Neural cell (in vitro differentiated cells): ENCODE data around the gene CMTM6. TPM values are rescaled to one million over a fixed set of nuclear protein-coding genes. Genes with fewer than 3 reads are reported as not detected.

Experiments used
- H2AFZ ChIP-seq: fragments of 200-600, 300-800 bp; sonication (generic), shearing (Covaris generic); 2 replicates; pipeline ENCODE4 v1.6.0; 2014; ENCODE audit warnings: low read depth, mild to moderate bottlenecking, antibody characterized with exemption, low read length, moderate library complexity
- H3F3A ChIP-seq: fragments of 200-600 bp; shearing (Covaris generic); 2 replicates; pipeline ENCODE4 v1.6.1; 2016; ENCODE audit warnings: mild to moderate bottlenecking, moderate library complexity, mixed read lengths, antibody characterized with exemption, low read length; ENCODE audit not compliant: insufficient read depth, poor library complexity, severe bottlenecking
- H3K27ac ChIP-seq: fragments of 200-600, 300-800 bp; sonication (generic), shearing (Covaris generic); 2 replicates; pipeline ENCODE4 v1.5.1; 2014; ENCODE audit warnings: mild to moderate bottlenecking, low read length, moderate library complexity
- H3K27me3 ChIP-seq: fragments of 300-800, 200-600 bp; sonication (generic), shearing (Covaris generic); 2 replicates; pipeline ENCODE4 v1.6.0; 2014; ENCODE audit warnings: mild to moderate bottlenecking, low read depth, low read length, moderate library complexity; ENCODE audit not compliant: insufficient read depth
- H3K36me3 ChIP-seq: fragments of 300-800, 200-600 bp; sonication (generic), shearing (Covaris generic); 2 replicates; pipeline ENCODE4 v1.5.1; 2014; ENCODE audit warnings: mild to moderate bottlenecking, antibody characterized with exemption, low read length, moderate library complexity; ENCODE audit not compliant: insufficient read depth
- H3K4me2 ChIP-seq: fragments of 300-800, 200-600 bp; sonication (generic), shearing (Covaris generic); 2 replicates; pipeline ENCODE4 v1.6.0; 2014; ENCODE audit warnings: mild to moderate bottlenecking, low read length
- H3K4me3 ChIP-seq: fragments of 300-800, 200-600 bp; sonication (generic), shearing (Covaris generic); 2 replicates; pipeline ENCODE4 v1.5.1; 2014; ENCODE audit warnings: mild to moderate bottlenecking, low read length, moderate library complexity
- H3K79me2 ChIP-seq: fragments of 200-600 bp; shearing (Covaris generic); replicated peaks from 2 replicates; pipeline ENCODE4 v1.6.0; 2014; ENCODE audit warnings: mild to moderate bottlenecking, low read length, moderate library complexity; ENCODE audit not compliant: insufficient read depth
- H3K9ac ChIP-seq: fragments of 300-800, 200-600 bp; sonication (generic), shearing (Covaris generic); 2 replicates; pipeline ENCODE4 v1.6.1; 2016; ENCODE audit warnings: mild to moderate bottlenecking, low read length, mixed read lengths
- H3K9me2 ChIP-seq: fragments of 200-600 bp; shearing (Covaris generic); 2 replicates; pipeline ENCODE4 v1.6.1; 2016; ENCODE audit warnings: mild to moderate bottlenecking, low read length, mixed read lengths; ENCODE audit not compliant: insufficient read depth
- H3K9me3 ChIP-seq: fragments of 200-600, 300-800 bp; sonication (generic), shearing (Covaris generic); 2 replicates; pipeline ENCODE4 v1.6.1; 2016; ENCODE audit warnings: mild to moderate bottlenecking, mixed run types, low read length, moderate library complexity, mixed read lengths
- H4K20me1 ChIP-seq: fragments of 200-600 bp; shearing (Covaris generic); 2 replicates; pipeline ENCODE4 v1.6.1; 2016; ENCODE audit warnings: mild to moderate bottlenecking, mixed run types; ENCODE audit not compliant: insufficient read depth
- EP300 ChIP-seq: fragments of 450-650 bp; conservative IDR thresholded peaks from 2 replicates; pipeline ENCODE4 v1.6.1; 2014; ENCODE audit warnings: antibody characterized with exemption, mild to moderate bottlenecking, moderate library complexity; ENCODE audit not compliant: poor library complexity, severe bottlenecking
- EZH2 ChIP-seq: fragments of 200-600, 300-800 bp; shearing (Covaris generic), sonication (generic); IDR thresholded peaks from 2 replicates; pipeline ENCODE4 v1.6.1; 2014; ENCODE audit warnings: antibody characterized with exemption, low read length, borderline replicate concordance, mild to moderate bottlenecking; ENCODE audit not compliant: insufficient read depth, poor library complexity, severe bottlenecking
- MXI1 ChIP-seq: fragments of 450-650 bp; conservative IDR thresholded peaks from 2 replicates; pipeline ENCODE4 v1.6.1; 2014; ENCODE audit warnings: antibody characterized with exemption, mild to moderate bottlenecking; ENCODE audit not compliant: poor library complexity, severe bottlenecking
- POLR2AphosphoS5 ChIP-seq: IDR thresholded peaks from 2 replicates; pipeline ENCODE4 v1.6.1; 2012
- RAD21 ChIP-seq: fragments of 450-650 bp; conservative IDR thresholded peaks from 2 replicates; pipeline ENCODE4 v1.6.1; 2014; ENCODE audit warnings: antibody characterized with exemption, mild to moderate bottlenecking, moderate library complexity
- SMC3 ChIP-seq: fragments of 450-650 bp; conservative IDR thresholded peaks from 2 replicates; pipeline ENCODE4 v1.6.1; 2014; ENCODE audit warnings: antibody characterized with exemption, mild to moderate bottlenecking, moderate library complexity; ENCODE audit not compliant: poor library complexity
- TAF1 ChIP-seq: IDR thresholded peaks from 2 replicates; pipeline ENCODE4 v1.6.1; 2012; ENCODE audit warnings: low read depth
- polyA plus RNA-seq: library from polyadenylated mRNA; depleted of rRNA; stranded (reverse); fragments of >200 nt; gene quantifications from 2 replicates; pipeline ENCODE4 v1.2.3, GENCODE V29; 2014
- TF ChIP-seq, protein P1 (sequence below): fragments of 450-650 bp; IDR thresholded peaks from 2 replicates; pipeline ENCODE4 v1.5.1; 2014; ENCODE audit warnings: antibody characterized with exemption, mild to moderate bottlenecking, moderate library complexity; ENCODE audit not compliant: poor library complexity, severe bottlenecking
- TF ChIP-seq, protein P2 (sequence below): IDR thresholded peaks from 2 replicates; pipeline ENCODE4 v1.6.1; 2012; ENCODE audit warnings: borderline replicate concordance

The CMTM6 gene
- polyA plus RNA-seq, 1 donor from 2014 or later, result 12.8 TPM

DNA sequence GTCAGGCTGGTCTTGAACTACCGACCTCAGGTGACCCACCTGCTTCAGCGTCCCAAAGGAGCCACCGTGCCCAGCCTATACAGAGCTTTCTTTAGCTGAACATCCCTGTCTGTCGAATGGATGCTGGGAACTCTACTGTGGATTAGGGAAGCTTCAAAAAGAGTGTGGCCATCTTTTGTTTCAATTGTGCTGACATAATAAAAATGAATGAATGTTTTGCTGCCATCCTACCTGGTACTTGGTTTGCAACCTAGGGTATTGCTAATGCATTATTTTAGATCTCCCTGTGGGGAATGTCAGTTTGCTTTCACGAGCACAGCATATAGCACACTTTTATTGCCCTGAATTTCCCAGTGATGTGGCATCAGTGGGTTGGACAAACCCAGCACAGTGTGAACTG lies 32.3 kb downstream of the CMTM6 start:
- no peak for TF ChIP-seq MXI1
- Histone ChIP-seq H3K9ac (no peak overlapping the region), H4K20me1 (no peaks in the 10 kb centered on the region), H3K4me2 (no peak overlapping the region), H3K27me3 (no peaks in the 10 kb centered on the region), H3K79me2 (no peaks in the 10 kb centered on the region), H3K27ac (no peak overlapping the region), H3F3A (no peaks in the 10 kb centered on the region), H3K9me2 (no peaks in the 10 kb centered on the region), H3K4me3 (no peak overlapping the region), H2AFZ (no peak overlapping the region), H3K36me3 (no peaks in the 10 kb centered on the region), H3K9me3 (no peaks in the 10 kb centered on the region)

DNA sequence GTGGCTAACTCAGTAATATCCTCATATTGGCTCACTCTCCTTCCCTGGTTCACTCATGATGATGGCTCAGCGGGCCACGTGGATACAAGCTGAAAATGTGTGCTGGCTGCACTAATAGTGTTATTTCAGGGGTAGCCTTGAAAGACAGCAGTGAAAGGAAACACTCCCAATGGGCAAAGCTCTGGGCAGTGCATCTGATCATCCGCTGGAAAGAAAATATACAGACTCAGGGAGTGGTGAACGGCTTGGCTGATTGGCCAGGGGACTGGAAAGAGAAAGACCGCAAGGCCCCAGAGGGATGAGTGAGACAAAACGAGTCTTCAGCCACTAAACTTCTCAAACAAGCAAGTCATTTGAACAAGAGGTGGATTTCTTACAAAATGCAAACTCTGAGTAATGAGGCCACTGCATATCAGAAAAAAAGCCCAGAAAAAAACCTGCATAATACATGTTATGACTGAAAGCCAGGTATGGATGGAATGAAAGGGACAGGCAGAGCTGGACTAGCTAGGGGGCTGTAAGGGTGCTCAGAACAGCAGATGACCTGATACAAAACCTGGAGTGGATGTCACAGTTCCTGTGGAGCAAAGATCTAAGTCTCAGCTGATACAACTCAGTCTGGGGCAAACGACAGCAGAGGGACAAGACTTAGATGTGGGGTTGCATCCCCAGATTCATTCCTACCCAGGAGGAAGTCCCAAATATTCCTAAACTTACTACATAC lies 33.3 kb downstream of the CMTM6 start:
- no peaks in the 10 kb centered on the region for H3F3A ChIP-seq
- no peaks in the 10 kb centered on the region for H3K9me2 ChIP-seq
- H3K27ac ChIP-seq, result no peak overlapping the region
- H3K36me3 ChIP-seq, result no peaks in the 10 kb centered on the region
- no peak overlapping the region for H2AFZ ChIP-seq
- no peak overlapping the region for H3K9ac ChIP-seq
- no peaks in the 10 kb centered on the region for H3K27me3 ChIP-seq
- H3K4me2 ChIP-seq, result no peak overlapping the region
- TF ChIP-seq TAF1 (no peak), SMC3 (no peak), POLR2AphosphoS5 (no peak), MXI1 (no peak), RAD21 (no peak), EP300 (no peak), EZH2 (no peak)
- TF ChIP-seq, protein P1, sequence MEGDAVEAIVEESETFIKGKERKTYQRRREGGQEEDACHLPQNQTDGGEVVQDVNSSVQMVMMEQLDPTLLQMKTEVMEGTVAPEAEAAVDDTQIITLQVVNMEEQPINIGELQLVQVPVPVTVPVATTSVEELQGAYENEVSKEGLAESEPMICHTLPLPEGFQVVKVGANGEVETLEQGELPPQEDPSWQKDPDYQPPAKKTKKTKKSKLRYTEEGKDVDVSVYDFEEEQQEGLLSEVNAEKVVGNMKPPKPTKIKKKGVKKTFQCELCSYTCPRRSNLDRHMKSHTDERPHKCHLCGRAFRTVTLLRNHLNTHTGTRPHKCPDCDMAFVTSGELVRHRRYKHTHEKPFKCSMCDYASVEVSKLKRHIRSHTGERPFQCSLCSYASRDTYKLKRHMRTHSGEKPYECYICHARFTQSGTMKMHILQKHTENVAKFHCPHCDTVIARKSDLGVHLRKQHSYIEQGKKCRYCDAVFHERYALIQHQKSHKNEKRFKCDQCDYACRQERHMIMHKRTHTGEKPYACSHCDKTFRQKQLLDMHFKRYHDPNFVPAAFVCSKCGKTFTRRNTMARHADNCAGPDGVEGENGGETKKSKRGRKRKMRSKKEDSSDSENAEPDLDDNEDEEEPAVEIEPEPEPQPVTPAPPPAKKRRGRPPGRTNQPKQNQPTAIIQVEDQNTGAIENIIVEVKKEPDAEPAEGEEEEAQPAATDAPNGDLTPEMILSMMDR, result no peak
- TF ChIP-seq, protein P2, sequence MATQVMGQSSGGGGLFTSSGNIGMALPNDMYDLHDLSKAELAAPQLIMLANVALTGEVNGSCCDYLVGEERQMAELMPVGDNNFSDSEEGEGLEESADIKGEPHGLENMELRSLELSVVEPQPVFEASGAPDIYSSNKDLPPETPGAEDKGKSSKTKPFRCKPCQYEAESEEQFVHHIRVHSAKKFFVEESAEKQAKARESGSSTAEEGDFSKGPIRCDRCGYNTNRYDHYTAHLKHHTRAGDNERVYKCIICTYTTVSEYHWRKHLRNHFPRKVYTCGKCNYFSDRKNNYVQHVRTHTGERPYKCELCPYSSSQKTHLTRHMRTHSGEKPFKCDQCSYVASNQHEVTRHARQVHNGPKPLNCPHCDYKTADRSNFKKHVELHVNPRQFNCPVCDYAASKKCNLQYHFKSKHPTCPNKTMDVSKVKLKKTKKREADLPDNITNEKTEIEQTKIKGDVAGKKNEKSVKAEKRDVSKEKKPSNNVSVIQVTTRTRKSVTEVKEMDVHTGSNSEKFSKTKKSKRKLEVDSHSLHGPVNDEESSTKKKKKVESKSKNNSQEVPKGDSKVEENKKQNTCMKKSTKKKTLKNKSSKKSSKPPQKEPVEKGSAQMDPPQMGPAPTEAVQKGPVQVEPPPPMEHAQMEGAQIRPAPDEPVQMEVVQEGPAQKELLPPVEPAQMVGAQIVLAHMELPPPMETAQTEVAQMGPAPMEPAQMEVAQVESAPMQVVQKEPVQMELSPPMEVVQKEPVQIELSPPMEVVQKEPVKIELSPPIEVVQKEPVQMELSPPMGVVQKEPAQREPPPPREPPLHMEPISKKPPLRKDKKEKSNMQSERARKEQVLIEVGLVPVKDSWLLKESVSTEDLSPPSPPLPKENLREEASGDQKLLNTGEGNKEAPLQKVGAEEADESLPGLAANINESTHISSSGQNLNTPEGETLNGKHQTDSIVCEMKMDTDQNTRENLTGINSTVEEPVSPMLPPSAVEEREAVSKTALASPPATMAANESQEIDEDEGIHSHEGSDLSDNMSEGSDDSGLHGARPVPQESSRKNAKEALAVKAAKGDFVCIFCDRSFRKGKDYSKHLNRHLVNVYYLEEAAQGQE, result no peak
- no peaks in the 10 kb centered on the region for H3K9me3 ChIP-seq
- no peaks in the 10 kb centered on the region for H3K79me2 ChIP-seq
- H4K20me1 ChIP-seq, result no peaks in the 10 kb centered on the region
- H3K4me3 ChIP-seq, result no peak overlapping the region
